ENCODE measurements around the gene SLCO2A1.

Gene SLCO2A1

GRCh38 chr3:133956353-133956752 is 73.4 kb downstream of the SLCO2A1 start:
- H3K4me3 ChIP-seq (ENCODE audit: insufficient read depth, low read length, poor library complexity, severe bottlenecking): no peak overlapping the region
- no peaks in the 10 kb centered on the region for H3K36me3 ChIP-seq (ENCODE audit: low read length)
- no peaks in the 10 kb centered on the region for H3K9me2 ChIP-seq (replicated peaks; ENCODE audit: insufficient read depth, low read length)
- no peaks in the 10 kb centered on the region for H4K20me1 ChIP-seq (ENCODE audit: low read depth, low read length)
- no peak overlapping the region for H3K9ac ChIP-seq (ENCODE audit: low read length)
- no peaks in the 10 kb centered on the region for H3K9me3 ChIP-seq (ENCODE audit: insufficient read depth, low read length)
- H3K79me2 ChIP-seq (ENCODE audit: insufficient read depth, low read length): no peaks in the 10 kb centered on the region
- H2AFZ ChIP-seq (ENCODE audit: low read depth, low read length, severe bottlenecking): no peak overlapping the region
- no peak for TF ChIP-seq EZH2phosphoT487 (conservative IDR thresholded peaks at IDR 0.05; ENCODE audit: low read length)
- TF ChIP-seq CTCF (IDR thresholded peaks at IDR 0.05; ENCODE audit: insufficient read depth, low read length, poor library complexity, severe bottlenecking): no peak
- H3F3A ChIP-seq (ENCODE audit: insufficient read depth): no peaks in the 10 kb centered on the region
- H3K27me3 ChIP-seq (ENCODE audit: low read length): no peaks in the 10 kb centered on the region
- no peak overlapping the region for H3K4me2 ChIP-seq (ENCODE audit: low read depth, low read length, poor library complexity, severe bottlenecking)
- H3K27ac ChIP-seq (ENCODE audit: low read depth, low read length): no peak overlapping the region

- Histone ChIP-seq H3K27ac (ENCODE audit: low read depth, low read length) (no peak overlapping the region), H3K9me2 (replicated peaks; ENCODE audit: insufficient read depth, low read length) (no peaks in the 10 kb centered on the region)
- TF ChIP-seq EZH2phosphoT487 (conservative IDR thresholded peaks at IDR 0.05; ENCODE audit: low read length) (no peak), CTCF (IDR thresholded peaks at IDR 0.05; ENCODE audit: insufficient read depth, low read length, poor library complexity, severe bottlenecking) (no peak)
These were observed 73.8 kb downstream of the SLCO2A1 start for GRCh38 chr3:133955892-133956291.

GRCh38 chr3:133954717-133955360 is 74.9 kb downstream of the SLCO2A1 start:
- Histone ChIP-seq H3K9me2 (replicated peaks; ENCODE audit: insufficient read depth, low read length) (no peaks in the 10 kb centered on the region), H3K9ac (ENCODE audit: low read length) (no peak overlapping the region), H3F3A (ENCODE audit: insufficient read depth) (no peaks in the 10 kb centered on the region), H3K79me2 (ENCODE audit: insufficient read depth, low read length) (no peaks in the 10 kb centered on the region), H3K36me3 (ENCODE audit: low read length) (no peaks in the 10 kb centered on the region), H3K27ac (ENCODE audit: low read depth, low read length) (no peak overlapping the region), H3K4me3 (ENCODE audit: insufficient read depth, low read length, poor library complexity, severe bottlenecking) (no peak overlapping the region), H3K9me3 (ENCODE audit: insufficient read depth, low read length) (no peaks in the 10 kb centered on the region), H2AFZ (ENCODE audit: low read depth, low read length, severe bottlenecking) (no peak overlapping the region), H3K4me2 (ENCODE audit: low read depth, low read length, poor library complexity, severe bottlenecking) (no peak overlapping the region), H3K27me3 (ENCODE audit: low read length) (no peaks in the 10 kb centered on the region), H4K20me1 (ENCODE audit: low read depth, low read length) (no peaks in the 10 kb centered on the region)
- TF ChIP-seq EZH2phosphoT487 (conservative IDR thresholded peaks at IDR 0.05; ENCODE audit: low read length) (no peak), CTCF (IDR thresholded peaks at IDR 0.05; ENCODE audit: insufficient read depth, low read length, poor library complexity, severe bottlenecking) (no peak)

More at GRCh38 chr3:133955892-133956291, 73.8 kb downstream of the SLCO2A1 start:
- H3K36me3 ChIP-seq (ENCODE audit: low read length): no peaks in the 10 kb centered on the region
- H3K4me2 ChIP-seq (ENCODE audit: low read depth, low read length, poor library complexity, severe bottlenecking): no peak overlapping the region
- H3K79me2 ChIP-seq (ENCODE audit: insufficient read depth, low read length): no peaks in the 10 kb centered on the region
- H2AFZ ChIP-seq (ENCODE audit: low read depth, low read length, severe bottlenecking): no peak overlapping the region
- H4K20me1 ChIP-seq (ENCODE audit: low read depth, low read length): no peaks in the 10 kb centered on the region
- H3K27me3 ChIP-seq (ENCODE audit: low read length): no peaks in the 10 kb centered on the region
- H3K4me3 ChIP-seq (ENCODE audit: insufficient read depth, low read length, poor library complexity, severe bottlenecking): no peak overlapping the region
- H3K9me3 ChIP-seq (ENCODE audit: insufficient read depth, low read length): no peaks in the 10 kb centered on the region
- no peak overlapping the region for H3K9ac ChIP-seq (ENCODE audit: low read length)
- no peaks in the 10 kb centered on the region for H3F3A ChIP-seq (ENCODE audit: insufficient read depth)

Measured in SU-DHL-6 (cell line).